ENCODE measurements around the gene MARCHF5. TPM values are rescaled to one million over a fixed set of nuclear protein-coding genes. Genes with fewer than 3 reads are reported as not detected.

Gene MARCHF5
- total RNA-seq, 1 experiment from 2014 or later, result 17.6 TPM

- Histone ChIP-seq H3K9me3 (ENCODE audit: control insufficient read depth, low read depth, low read length) (no peaks in the 10 kb centered on the region), H2AFZ (ENCODE audit: low read length) (no peak overlapping the region), H3K27me3 (ENCODE audit: insufficient read depth, low read length) (no peaks in the 10 kb centered on the region), H3K4me2 (ENCODE audit: insufficient read depth, insufficient read length, low read length) (no peak overlapping the region), H2BK120ac (ENCODE audit: low read depth, low read length, poor library complexity, severe bottlenecking) (no peak overlapping the region), H4K8ac (replicated peaks; ENCODE audit: insufficient read length, low read depth, low read length) (no peak overlapping the region), H3K4me1 (ENCODE audit: insufficient read depth, low read length) (no peaks in the 10 kb centered on the region), H2AK5ac (ENCODE audit: insufficient read length, low read length) (no peak overlapping the region), H3K79me2 (ENCODE audit: insufficient read depth, low read length) (peaks cover 3% of the 10 kb centered on the region; the same call in 1 of the 2 replicates), H3K56ac (ENCODE audit: insufficient read length, low read depth, low read length) (no peak overlapping the region), H3K14ac (ENCODE audit: insufficient read depth, low read length) (no peak overlapping the region), H2BK15ac (ENCODE audit: low read depth, low read length) (no peak overlapping the region), H3K9ac (ENCODE audit: extremely low read depth, insufficient read length, low read length) (no peak overlapping the region), H4K20me1 (ENCODE audit: control insufficient read depth, insufficient read depth, insufficient read length) (no peaks in the 10 kb centered on the region), H3K23me2 (ENCODE audit: insufficient read length, low read depth, low read length, poor library complexity, severe bottlenecking) (no peaks in the 10 kb centered on the region), H2BK12ac (ENCODE audit: insufficient read length, low read depth, low read length) (no peak overlapping the region), H4K5ac (ENCODE audit: insufficient read length, low read depth, low read length) (no peak overlapping the region), H4K91ac (ENCODE audit: insufficient read length, low read depth, low read length) (no peak overlapping the region), H3K23ac (ENCODE audit: insufficient read length, low read depth, low read length) (no peak overlapping the region), H3T11ph (ENCODE audit: low read length) (no peak overlapping the region), H2BK5ac (ENCODE audit: insufficient read length, low read length) (no peak overlapping the region), H3K18ac (ENCODE audit: insufficient read length, low read depth, low read length) (no peak overlapping the region), H3K27ac (ENCODE audit: insufficient read length, low read depth, low read length) (no peak overlapping the region), H3K4ac (ENCODE audit: low read depth, low read length) (no peak overlapping the region), H3K79me1 (ENCODE audit: insufficient read depth, low read depth, low read length, poor library complexity, severe bottlenecking) (no peaks in the 10 kb centered on the region), H2BK20ac (ENCODE audit: low read depth, low read length, poor library complexity, severe bottlenecking) (no peak overlapping the region)
- H3K27me3 Mint-ChIP-seq (ENCODE audit: low read depth), result no peaks in the 10 kb centered on the region
- H3K27ac Mint-ChIP-seq, result no peak overlapping the region; a peak in 1 of 7 replicates
- H3K4me3 Mint-ChIP-seq, result no peak overlapping the region
- DNase-seq, result no peak
- peaks cover 0 to 5% of the 10 kb centered on the region in 2 experiments; a peak in 2 of 4 replicates for H3K4me1 Mint-ChIP-seq
- no peak for TF ChIP-seq CTCF (conservative IDR thresholded peaks at IDR 0.05)
- no CpG with 5 or more reads among the region's 3 CpGs for WGBS (ENCODE audit: extremely low coverage, insufficient read length, low lambda C conversion rate)
- peaks cover 22 to 58% (median 54%) of the 10 kb centered on the region in 3 experiments; a peak in 6 of 7 replicates for H3K36me3 Mint-ChIP-seq (ENCODE audit: insufficient read depth in 1 of 3, low read depth in 3 of 3)
- no peaks in the 10 kb centered on the region for H3K9me3 Mint-ChIP-seq
Observed at GRCh38 chr10:92313750-92314149, 22.8 kb downstream of the MARCHF5 start.

Data from H9 (cell line).